GM21723 (cell line): ENCODE measurements around the gene EPB41.
"Not testable (repeated sequence)": the region's sequence is repeated elsewhere in the genome, so short reads cannot be mapped to it uniquely, and the experiment has no call there.

ENCODE experiments used
- ATAC-seq: cut with Tn5 transposase; IDR thresholded peaks from one replicate; pipeline ENCODE4 v1.9.1; 2021; ENCODE audit warnings: mild to moderate bottlenecking, moderate library complexity; ENCODE audit not compliant: unreplicated experiment

EPB41 gene

DNA sequence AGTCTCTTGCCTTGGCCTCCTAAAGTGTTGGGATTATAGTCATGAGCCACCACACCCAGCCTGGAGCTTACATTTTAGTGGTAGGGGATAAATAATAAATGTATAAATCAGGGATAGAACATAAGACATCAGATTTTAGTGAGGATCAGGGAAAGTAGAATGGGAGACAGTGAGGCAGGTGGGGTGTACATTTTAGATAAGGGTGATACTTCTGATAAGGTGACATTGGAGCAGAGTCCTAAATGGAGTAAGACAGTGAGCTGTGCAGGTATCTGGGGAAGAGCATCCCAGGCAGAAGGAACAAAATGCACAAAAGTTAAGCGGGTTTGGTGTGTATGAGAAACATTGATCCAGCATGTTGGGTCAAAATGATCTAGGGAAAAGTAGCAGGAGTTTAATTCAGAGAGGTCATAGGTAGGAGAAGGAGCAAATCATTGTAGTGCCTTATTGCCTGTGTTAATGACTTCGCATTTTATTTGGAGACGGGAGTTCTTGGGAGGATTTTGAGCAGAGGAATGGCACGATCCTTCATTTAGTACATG, 11.1 kb downstream of the EPB41 start:
- ATAC-seq = no peak

- ATAC-seq = peak; percentile 84
These were observed 12.4 kb downstream of the EPB41 start for GRCh38 chr1:28926629-28927265.

DNA sequence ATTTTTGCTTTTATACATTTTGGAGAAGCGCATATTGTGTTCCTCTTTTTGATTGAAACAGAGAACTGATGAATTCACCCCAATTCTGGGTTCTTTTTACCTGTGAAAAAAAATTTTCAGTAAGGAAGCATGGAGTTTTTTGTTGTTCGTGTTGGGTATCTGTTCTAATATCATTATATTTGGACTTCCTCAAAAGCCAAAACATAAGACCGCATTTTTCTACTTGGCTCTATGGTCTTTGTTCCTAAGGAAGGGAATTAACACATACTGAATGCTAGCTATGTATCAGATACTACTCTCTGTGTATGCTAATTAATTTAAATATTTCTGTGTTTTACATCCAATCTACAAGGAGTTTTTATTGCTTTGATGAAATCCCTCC, 12.9 kb downstream of the EPB41 start:
- peak; percentile 22 for ATAC-seq

DNA sequence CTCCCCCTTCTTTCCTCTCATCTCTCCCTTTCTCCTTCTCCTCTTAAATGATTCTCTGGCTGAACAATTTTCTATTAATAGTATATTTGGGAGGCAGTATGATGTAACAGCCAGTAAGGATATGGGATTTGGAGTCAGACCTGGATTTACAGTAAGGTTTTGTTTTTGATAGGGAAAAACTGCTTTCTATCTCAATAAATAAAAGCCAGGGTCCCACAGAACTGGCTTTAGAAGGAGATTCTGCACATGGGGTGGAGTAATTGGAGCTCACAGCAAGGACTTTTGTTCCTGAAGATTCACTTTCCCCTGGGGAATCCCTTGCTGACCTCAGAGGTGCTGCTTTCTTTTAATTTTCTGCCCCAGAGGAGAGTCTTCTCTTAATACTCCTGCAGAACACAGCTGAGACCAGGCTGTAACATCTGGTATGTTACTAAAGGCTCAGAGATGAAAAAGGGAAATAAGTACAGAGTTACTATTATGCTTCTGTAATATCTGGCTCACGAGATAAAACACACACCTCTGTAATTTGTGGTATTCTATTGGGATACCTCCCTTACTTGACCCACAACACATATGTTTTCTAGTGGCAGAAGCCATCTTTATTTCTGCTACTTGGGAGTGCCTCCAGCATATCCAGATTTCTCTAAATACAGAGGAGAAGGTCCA, 13.4 kb downstream of the EPB41 start:
- no peak for ATAC-seq

- no peak for ATAC-seq
These were observed 14.1 kb downstream of the EPB41 start for GRCh38 chr1:28928314-28928941.

DNA sequence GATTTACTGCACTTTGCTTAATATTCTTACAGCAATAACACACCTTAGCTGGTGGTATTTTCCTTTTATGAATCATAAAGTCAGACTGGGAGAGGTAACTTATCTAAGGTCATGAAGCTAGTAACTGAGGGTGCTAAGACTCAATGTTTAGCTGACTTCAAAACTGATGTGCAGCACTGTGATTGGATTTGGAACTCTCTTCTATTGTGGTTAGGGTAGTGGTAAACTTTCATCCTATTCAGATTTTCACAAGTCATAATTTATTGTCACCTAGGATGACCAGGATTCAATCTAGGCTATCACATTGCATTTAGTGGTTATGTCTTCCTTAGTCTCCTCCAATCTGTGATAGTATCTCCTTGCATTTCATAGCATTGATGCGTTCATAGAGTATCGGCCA, 18.9 kb downstream of the EPB41 start:
- ATAC-seq = no peak

GRCh38 chr1:28933918-28934317, 19.5 kb downstream of the EPB41 start:
- no peak for ATAC-seq

DNA sequence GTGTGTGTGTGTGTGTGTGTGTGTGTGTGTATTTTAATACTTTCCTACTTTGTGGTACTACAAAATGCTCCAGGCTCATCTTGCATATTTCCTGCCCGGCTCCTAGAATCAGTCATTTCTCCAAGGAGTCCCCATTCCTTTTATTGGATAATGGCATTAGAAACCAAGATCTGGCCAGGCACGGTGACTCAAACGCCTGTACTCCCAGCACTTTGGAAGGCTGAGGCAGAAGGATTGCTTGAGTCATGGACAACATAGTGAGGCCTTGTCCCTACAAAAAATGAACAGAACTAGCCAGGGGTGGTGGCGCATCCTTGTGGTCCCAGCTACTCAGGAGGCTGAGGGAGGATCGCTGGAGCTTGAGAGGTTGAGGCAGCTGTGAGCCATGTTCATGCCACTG, 20.3 kb downstream of the EPB41 start:
- ATAC-seq = no peak

DNA sequence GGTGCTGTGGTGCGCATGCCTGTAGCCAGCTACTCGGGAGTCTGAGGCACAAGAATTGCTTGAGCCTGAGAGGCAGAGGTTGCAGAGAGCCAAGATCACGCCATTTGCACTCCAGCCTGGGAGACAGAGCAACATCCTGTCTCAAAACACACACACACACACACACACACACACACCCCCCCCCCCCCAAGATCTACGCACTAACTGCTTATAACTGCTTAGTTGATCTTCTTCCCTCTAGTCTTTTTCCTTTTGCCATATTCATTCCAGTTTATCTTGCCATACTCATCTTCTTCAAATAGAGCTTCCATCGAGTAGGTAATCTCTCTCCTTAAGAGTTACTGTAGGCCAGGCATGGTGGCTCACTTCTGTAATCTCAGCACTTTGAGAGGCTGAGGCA, 20.9 kb downstream of the EPB41 start:
- no peak for ATAC-seq

DNA sequence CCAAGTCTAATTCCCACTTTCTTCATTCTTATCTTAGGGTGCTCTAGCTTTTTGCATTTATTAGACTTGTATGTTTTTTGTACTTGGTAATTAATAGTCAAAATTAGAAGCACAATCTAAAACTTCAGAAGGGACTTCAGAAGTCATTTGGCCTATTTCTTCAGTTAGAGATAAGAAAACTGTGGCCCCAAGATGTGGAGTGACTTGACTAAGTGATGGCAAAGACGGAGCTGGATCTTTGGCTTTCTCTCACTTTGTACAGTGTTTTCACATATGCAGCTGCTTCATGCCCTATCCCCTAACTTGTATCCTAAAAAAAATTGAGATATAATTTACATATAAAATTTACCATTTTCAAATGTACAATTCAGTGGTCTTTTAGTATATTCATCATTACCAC, 21.7 kb downstream of the EPB41 start:
- no peak for ATAC-seq

- no peak for ATAC-seq
These were observed 22.2 kb downstream of the EPB41 start for GRCh38 chr1:28936528-28936927.

DNA sequence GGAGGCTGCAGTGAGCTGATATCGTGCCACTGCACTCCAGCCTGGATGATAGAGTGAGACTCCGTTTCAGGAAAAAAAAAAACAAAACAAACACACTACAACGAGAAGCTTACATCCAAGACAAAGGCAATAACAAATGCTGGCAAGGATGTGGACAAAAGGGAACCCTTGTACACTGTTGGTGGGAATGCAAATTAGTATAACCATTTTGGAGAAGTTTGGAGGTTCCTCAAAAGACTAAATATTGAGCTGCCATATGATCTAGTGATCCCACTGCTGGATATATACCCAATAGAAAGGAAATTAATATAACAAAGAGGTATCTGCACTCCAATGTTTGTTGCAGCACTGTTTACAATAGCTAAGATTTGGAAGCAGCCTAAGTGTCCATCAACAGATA, 29.2 kb downstream of the EPB41 start:
- ATAC-seq = not testable (repeated sequence)

- ATAC-seq = no peak
These were observed 35.6 kb downstream of the EPB41 start for GRCh38 chr1:28950006-28950405.

DNA sequence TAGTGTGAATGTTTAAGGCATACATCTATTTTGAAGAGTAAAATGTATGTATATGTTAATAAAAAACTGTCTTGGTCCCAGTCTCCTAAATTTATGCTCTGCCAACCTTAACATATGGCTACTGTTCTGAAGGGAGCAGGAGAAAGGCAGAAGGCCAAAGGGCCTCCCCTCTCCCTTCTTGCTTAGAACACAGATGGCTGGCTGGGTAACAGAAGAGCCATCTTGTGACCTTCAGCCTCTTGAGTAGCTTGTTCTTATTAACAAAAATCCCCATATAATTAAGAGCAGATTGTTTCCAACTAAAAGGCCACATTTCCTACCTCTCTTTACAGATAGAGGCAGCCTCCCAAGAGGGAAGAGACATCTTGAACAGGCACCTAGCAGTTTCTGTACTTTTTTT, 36.1 kb downstream of the EPB41 start:
- no peak for ATAC-seq

DNA sequence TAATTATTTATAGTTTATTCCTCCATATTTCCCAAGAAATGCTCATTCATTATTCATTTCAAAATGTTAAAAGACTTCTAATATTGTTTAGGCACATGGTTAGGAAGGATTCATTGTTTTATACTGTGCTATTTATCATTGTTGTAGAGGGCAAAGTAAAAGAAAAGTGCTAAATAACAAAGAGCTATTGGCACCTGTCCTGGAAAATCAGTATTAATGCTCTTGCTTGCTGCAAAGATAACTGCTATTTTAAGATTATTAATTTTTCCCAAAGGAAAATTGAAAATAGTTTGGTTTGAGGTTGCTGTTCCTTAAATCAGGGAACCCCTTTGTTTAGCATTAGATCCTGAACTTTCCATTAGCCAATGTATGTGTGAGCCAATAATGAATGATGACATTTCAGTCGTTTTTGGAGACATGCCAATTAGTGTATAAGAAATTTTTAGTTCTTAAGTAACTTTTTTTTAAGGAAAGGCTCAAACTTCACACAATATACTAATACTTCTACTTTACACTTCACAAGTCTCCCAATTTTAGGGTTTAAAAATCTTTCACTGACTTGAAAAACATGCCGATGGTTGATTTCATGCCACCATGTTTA, 39.9 kb downstream of the EPB41 start:
- no peak for ATAC-seq

GRCh38 chr1:28956038-28956464, 41.7 kb downstream of the EPB41 start:
- no peak for ATAC-seq

DNA sequence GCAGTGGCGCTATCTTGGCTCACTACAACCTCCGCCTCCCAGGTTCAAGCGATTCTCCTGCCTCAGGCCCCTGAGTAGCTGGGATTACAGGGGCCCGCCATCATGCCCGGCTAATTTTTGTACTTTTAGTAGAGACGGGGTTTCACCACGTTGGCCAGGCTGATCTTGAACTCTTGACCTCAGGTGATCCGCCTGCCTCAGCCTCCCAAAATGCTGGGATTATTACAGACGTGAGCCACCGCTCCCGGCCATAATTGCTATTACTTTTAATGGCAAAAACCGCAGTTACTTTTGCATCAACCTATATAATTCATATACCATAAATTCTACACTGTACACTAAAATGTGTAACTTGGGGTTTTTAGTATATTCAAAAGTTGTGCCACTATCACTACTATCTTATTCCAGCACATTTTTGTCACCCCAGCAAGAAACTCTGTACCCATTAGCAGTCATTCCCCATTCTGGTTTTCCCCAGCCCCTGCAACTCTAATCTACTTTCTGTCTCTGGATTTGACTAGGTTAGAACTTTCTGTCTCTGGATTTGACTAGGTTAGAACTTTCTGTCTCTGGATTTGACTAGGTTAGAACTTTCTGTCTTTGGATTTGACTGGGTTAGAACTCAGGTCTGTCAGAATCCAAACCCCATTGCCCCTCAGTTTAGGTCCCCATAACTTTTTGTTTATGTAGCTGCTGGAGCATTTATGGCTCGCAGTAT, 47.9 kb downstream of the EPB41 start:
- not testable (repeated sequence) for ATAC-seq

- ATAC-seq = no peak
These were observed 51.0 kb downstream of the EPB41 start for GRCh38 chr1:28965271-28965870.

GRCh38 chr1:28966617-28967016, 52.2 kb downstream of the EPB41 start:
- no peak for ATAC-seq

DNA sequence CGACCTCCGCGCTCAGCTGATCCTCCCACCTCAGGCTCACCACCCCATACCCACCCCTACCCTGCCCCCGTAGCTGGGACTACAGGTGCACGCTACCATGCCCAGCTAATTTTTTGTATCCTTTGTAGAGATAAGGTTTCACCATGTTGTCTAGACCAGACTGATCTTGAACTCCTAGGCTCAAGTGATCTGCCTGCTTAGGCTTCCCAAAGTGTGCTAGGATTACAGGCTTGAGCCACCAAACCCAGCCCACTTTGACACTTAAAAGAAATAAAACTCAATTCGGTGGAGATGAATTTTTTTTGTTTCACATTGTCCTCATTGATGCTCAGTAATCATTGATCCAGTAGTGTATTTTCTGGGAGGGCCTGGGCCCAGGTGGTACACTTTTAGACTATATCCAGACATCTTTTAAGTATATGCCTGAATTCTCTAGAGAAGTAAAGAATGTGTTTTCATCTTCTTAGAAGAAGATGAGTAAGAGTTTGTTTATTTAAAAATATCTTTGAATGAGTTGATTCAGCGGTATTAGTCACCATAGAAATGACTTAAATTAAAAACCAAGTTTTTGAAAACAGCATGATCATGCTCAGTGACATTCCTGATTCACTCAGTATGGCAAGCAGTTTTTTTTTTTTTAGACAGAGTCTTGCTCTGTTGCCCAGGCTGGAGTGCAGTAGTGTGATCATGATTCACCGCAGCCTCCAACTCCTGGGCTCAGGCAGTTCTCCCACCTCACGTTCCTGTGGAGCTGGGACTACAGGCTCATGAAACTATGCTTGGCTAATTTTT, 57.8 kb downstream of the EPB41 start:
- ATAC-seq = no peak
